GM13976 (cell line): ENCODE data around the gene LHFPL3.
"Not testable (repeated sequence)": the region's sequence is repeated elsewhere in the genome, so short reads cannot be mapped to it uniquely, and the experiment has no call there.

ENCODE experiments used
- DNase-seq: peaks from one replicate; pipeline ENCODE4 v3.0.0; 2012; ENCODE audit warnings: low spot score
- CTCF ChIP-seq: IDR thresholded peaks from 2 replicates; pipeline ENCODE4 v1.5.1; 2012; ENCODE audit warnings: borderline replicate concordance, mild to moderate bottlenecking; ENCODE audit not compliant: insufficient read depth; ENCODE audit errors: extremely low read depth, missing control alignments, control extremely low read depth
- in situ Hi-C: fragments of 300-500 bp; cut with MboI; formaldehyde crosslinking; loops from one replicate; pipeline ENCODE4 v1.12.0; 2022; ENCODE audit warnings: low sequenced_read_pairs, mixed read lengths, inconsistent platforms; ENCODE audit not compliant: unreplicated experiment

The LHFPL3 gene

GRCh38 chr7:104328296-104328969 is at the start of gene LHFPL3:
Gene LHFPL3 (plus strand): TSS chr7:104328603.
- DNase-seq: peak; percentile 26
- TF ChIP-seq CTCF: no peak
- in situ Hi-C loops: no loop called here

GRCh38 chr7:104281685-104282084 is 46.7 kb upstream of the LHFPL3 start:
- in situ Hi-C loops, DNase-seq: not testable (repeated sequence)

GRCh38 chr7:104286839-104287238 is 41.6 kb upstream of the LHFPL3 start:
- TF ChIP-seq CTCF: no peak
- in situ Hi-C loops: no loop called here
- no peak for DNase-seq

- in situ Hi-C loops: no loop called here
- DNase-seq: no peak
- TF ChIP-seq CTCF: no peak
Observed at GRCh38 chr7:104288137-104288536, 40.3 kb upstream of the LHFPL3 start.

GRCh38 chr7:104294291-104294690 is 34.1 kb upstream of the LHFPL3 start:
- no peak for TF ChIP-seq CTCF
- DNase-seq: no peak
- in situ Hi-C loops: no loop called here

GRCh38 chr7:104296266-104296665 is 32.1 kb upstream of the LHFPL3 start:
- TF ChIP-seq CTCF: no peak
- in situ Hi-C loops: no loop called here
- DNase-seq: no peak

- no peak for TF ChIP-seq CTCF
Observed at GRCh38 chr7:104296900-104297299, 31.5 kb upstream of the LHFPL3 start.

More at GRCh38 chr7:104296900-104297299, 31.5 kb upstream of the LHFPL3 start:
- in situ Hi-C loops: no loop called here
- no peak for DNase-seq
